Activated CD4-positive, CD25-positive, alpha-beta regulatory T cell treated with anti-CD3 and anti-CD28 coated beads, Interleukin-2, amount 50 U/mL, for 72 hours (primary cell): ENCODE results near the gene OR10V1.
"Not testable (repeated sequence)": the region's sequence is repeated elsewhere in the genome, so short reads cannot be mapped to it uniquely, and the experiment has no call there.

ENCODE experiments used
- DNase-seq: peaks from one replicate; pipeline ENCODE4 v3.0.0; 2021

Gene OR10V1

GRCh38 chr11:59708537-59708936 is 5.1 kb downstream of the OR10V1 start:
- DNase-seq = no peak

DNA sequence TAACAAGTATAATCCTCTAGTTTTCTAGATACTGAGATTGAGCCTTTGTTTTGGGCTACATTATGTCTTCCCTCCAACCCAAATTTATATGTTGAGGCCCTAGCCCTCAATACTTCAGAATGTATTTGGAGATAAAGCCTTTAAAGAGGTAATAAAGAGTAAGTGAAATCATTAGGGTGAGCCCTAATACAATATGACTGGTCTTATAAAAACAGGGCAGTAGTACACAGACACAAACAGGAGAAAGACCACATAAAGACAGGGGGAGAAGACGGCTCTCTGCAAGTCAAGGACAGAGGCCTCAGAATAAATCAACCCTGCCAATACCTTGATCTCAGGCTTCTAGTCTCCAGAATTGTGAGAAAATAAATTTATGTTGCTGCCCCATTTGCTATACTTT is 6.3 kb downstream of the OR10V1 start:
- no peak for DNase-seq

- DNase-seq = no peak
Observed at GRCh38 chr11:59706518-59707285, 6.9 kb downstream of the OR10V1 start.

GRCh38 chr11:59705294-59705693 is 8.4 kb downstream of the OR10V1 start:
- DNase-seq = no peak

GRCh38 chr11:59703515-59703914 is 10.1 kb downstream of the OR10V1 start:
- DNase-seq = not testable (repeated sequence)

DNA sequence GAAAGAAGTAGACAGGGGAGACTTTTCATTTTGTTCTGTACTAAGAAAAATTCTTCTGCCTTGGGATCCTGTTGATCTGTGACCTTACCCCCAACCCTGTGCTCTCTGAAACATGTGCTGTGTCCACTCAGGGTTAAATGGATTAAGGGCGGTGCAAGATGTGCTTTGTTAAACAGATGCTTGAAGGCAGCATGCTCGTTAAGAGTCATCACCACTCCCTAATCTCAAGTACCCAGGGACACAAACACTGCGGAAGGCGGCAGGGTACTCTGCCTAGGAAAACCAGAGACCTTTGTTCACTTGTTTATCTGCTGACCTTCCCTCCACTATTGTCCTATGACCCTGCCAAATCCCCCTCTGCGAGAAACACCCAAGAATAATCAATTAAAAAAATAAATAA is 13.5 kb downstream of the OR10V1 start:
- not testable (repeated sequence) for DNase-seq

DNA sequence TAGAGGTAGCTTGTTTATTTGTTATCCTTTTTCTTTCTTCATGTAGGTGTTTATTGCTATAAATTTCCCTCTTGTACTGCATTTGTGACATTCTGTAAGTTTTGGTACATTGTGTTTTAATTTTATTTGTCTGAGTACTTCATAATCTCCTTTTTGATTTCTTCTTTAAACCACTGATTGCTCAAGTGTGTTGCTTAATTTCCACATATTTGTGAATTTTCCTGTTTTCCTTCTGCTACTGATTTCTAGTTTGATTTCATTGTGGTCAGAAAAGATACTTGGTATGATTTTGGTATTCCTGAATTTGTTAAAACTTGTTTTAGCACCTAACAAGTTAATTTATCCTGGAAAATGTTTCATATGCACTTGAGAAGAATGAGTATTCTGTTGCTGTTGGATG is 15.1 kb downstream of the OR10V1 start:
- DNase-seq = no peak

DNA sequence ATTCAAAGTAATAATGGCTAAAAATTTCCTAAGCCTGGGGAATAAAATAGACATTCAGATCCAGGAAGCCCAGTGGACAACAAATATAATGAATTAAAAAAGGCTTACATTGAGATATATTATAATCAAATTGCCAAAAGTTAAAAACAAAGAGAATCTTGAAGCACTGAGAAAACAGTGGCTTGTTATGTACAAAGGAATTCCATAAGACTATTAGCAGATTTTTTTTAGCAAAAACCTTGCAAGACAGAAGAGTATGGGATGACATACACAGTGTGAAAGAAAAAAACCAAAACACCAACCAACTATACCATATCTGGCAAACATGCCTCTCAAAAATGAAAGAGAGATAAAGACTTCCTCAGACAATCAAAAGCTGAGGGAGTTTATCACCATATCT is 20.7 kb downstream of the OR10V1 start:
- no peak for DNase-seq

GRCh38 chr11:59691156-59691555 is 22.5 kb downstream of the OR10V1 start:
- DNase-seq = no peak

GRCh38 chr11:59689015-59689414 is 24.6 kb downstream of the OR10V1 start:
- no peak for DNase-seq

DNA sequence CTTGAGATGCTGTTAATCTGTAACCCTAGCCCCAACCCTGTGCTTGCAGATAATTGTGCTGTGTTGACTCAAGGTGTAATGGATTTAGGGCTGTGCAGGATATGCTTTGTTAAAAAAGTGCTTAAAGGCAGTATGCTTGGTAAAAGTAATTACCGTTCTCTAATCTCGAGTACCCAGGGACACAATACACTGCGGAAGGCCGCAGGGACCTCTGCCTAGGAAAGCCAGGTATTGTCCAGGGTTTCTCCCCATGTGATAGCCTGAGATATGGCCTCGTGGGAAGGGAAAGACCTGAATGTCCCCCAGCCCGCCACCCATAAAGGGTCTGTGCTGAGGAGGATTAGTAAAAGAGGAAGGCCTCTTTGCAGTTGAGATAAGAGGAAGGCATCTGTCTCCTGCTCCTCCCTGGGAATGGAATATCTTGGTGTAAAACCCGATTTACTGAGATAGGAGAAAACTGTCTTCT is 32.4 kb downstream of the OR10V1 start:
- DNase-seq = not testable (repeated sequence)

- no peak for DNase-seq
Observed at GRCh38 chr11:59680287-59681154, 33.1 kb downstream of the OR10V1 start.

DNA sequence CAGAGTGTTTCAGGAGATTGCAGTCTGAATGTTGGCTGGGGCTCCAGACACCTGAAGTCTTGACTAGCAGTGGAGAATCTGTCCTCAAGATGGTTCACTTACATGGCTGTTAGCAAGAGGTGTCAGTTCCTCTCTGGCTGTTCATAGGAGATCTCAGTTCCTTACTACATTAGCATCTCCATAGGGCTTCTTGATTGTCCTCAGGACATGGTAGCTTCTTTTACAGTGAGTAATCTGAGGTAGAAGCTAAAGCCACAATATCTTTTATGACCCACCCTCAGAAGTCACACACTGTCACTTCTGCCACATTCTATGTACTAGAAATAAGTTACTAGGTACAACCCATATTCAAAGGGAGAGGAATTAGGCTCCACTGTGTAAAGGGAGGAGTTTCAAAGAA is 34.3 kb downstream of the OR10V1 start:
- no peak for DNase-seq

- DNase-seq = no peak
Observed at GRCh38 chr11:59678813-59679165, 34.9 kb downstream of the OR10V1 start.

DNA sequence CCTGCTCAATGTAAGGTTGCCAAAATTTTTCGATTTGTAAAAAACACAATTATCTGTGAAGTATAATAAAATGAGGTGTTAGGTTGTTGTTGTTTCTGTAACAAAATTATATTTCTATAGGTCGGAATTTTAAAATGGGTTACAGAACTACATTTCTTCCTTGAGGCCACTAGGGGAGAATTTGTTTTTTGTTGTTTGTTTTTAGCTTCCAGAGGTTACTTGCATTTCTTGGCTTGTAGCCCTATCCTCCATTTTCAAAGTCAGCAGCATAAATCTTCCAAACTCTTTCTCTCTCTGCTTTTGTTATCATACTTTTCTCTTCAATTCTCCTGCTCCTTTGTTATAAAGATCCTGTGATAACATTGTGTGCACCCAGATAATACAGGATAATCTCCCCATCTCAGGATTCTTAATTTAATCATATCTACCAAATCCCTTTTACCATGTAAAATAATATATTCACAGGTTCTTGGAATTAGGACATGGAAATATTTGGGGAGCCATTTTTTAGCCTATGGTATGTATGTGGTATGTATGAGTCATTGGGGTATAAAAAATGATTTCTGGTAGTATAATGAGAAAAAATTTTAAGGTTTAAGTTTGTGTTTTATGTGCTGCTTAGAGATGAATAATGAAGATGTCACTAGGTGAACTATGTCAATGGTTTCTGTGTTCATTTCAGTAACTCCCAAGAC is 35.4 kb downstream of the OR10V1 start:
- DNase-seq = no peak

- no peak for DNase-seq
Observed at GRCh38 chr11:59676205-59676604, 37.4 kb downstream of the OR10V1 start.

DNA sequence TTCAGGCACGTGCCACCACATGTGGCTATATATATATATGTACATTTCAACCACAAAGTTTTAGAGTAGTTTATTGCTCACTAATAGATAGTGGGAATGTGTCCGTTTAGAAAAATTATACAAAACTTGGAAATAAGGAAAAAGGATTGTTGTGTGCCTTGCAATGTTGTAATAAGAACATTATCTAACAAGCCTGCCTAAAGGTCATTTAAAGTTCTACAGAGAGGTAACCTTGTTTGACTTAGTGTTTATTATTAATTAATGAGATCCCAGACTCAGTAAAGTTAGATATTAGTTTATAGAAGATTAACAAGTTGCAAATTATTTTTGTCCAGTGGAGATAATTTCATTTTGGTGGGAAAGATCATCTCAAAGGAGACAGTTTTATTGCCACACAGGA is 39.4 kb downstream of the OR10V1 start:
- DNase-seq = no peak

GRCh38 chr11:59673291-59673690 is 40.4 kb downstream of the OR10V1 start:
- no peak for DNase-seq

DNA sequence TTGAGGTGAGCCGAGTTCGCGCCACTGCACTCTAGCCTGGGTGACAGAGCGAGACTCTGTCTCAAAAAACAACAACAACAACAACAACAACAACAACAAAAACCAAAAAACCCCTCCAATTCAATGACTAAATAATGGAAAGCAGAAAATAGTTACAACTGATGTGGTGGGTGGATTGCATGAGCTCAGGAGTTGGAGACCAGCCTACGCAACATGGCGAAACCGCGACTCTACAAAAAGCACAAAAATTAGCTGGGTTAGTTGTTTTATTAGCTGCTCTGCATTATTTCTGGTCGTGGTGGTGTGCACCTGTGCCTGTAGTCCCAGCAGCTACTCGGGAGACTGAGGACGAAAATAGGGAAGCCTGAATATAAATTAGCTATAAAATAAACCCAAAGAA is 42.2 kb downstream of the OR10V1 start:
- DNase-seq = no peak

- DNase-seq = peak; percentile 48
Observed at GRCh38 chr11:59669611-59670009, 44.0 kb downstream of the OR10V1 start.

- DNase-seq = peak; percentile 98
Observed at GRCh38 chr11:59668950-59669610, 44.6 kb downstream of the OR10V1 start, which contains the start of gene PATL1. TSS of gene PATL1 (minus strand) at chr11:59669037. CDS start at chr11:59668895, 142 bp downstream.

DNA sequence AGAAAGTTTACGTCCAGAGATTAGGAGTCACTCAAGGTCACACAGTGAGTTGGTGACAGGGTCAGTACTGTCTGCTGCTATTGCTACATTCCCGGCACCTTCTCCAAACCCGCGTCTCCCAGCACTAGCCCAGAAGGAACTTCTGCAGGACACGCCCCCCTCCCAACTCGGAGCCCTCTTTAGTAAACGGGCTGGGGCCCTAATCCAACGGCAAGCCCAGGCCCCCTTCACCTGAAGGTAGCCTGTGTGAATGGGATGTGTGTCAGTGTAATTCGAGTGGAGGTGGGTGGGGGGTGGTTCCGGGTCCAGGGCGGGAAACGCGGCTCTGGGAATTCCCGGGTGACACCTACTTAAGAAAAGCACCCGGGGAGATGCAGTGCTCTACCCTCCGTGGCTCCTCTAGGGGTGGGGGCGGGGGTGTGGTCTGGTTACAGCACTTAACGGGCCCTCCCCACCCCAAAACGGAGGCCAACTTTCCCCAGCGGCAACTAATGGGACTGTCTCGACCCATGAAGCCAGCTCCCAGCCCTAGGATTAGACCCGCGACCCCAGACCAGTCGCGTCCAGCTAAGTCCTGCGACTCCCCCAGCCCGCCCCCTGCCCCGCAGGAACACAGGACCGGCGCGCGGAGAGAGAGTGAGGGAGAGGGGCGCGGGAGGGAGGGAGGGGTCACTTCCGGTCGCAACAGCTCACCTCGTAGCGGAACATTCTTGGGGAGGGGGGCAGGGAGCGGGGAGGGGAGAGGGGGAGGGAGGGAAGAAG is 45.3 kb downstream of the OR10V1 start:
- DNase-seq = no peak
